ENCODE results near the gene RPL41. TPM values are rescaled to one million over a fixed set of nuclear protein-coding genes. Genes with fewer than 3 reads are reported as not detected.

RPL41 gene
- total and polyA plus RNA-seq, 9 of the 15 experiments (the other 6 are each of a cell fraction or from before 2014, with no cell fraction given): 3,403 to 11,276 (median 5,604) TPM

DNA sequence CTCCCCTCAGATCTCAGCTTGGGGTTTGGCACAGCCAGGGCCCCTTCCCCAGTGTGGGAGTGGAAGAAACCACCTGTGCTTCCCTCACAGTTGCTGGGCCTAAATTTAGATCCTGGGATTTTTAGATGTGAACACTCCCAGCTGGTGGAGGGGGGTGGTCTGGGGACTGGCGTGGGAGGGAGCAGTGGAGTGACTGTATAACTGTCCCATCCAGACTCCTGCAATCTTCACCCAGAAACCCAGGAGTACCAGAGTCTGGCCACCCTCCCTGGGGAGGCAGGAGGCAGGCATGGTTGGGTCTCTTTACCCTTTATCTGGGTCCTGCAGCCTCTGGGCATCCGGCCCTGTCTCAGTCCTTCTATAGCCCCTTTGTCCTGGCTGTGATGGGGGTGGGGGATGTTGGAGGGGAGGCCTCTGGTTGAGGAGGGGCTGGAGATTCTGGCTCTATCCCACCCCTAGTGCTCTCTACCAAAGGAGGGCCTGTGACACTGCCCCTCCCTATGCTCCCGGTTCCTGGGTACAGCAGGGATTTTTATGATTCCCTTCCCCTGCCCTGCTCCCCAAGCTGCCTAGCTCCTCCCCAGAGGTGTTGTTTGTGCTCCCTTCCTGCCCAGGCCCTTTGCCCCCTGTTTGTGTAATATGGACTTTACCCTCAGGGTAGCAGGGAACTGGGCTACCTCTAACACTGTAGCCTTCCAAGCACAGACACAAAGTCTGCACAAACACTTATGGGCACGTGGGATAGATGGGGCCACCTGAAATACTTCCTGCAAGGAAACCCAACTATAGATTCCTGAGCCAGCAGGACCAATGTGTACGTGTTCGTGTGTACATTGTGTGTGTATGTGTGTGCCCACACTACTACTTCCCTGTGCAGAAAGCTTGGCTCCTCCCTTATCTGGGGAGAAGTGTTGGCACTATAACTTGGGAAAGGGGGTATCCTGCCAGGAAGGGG is 34.8 kb upstream of the RPL41 start:
- in situ Hi-C loops (cut with MboI): no loop called here
- no peak for FAIRE-seq

More for the DNA sequence above, 34.8 kb upstream of the RPL41 start:
- no TSS peak for BruUV-seq (replicated peaks)
- CTCF ChIA-PET (ENCODE audit: low intra/inter-chr PET ratio): no interaction called here
- H3K9ac ChIP-seq (ENCODE audit: insufficient read depth in 1 of 2, low read depth in 2 of 2, low read length in 2 of 2): peak overlapping the region in 1 of 2 experiments; percentile 90; a peak in 1 of 4 replicates
- TF ChIP-seq ARID4B (CRISPR knock-in tag; IDR thresholded peaks at IDR 0.05) (no peak), MAX (CRISPR knock-in tag; IDR thresholded peaks at IDR 0.05) (0 out of 2 replicates have a peak, but pooled peaks have one; percentile 10), CBX2 (IDR thresholded peaks at IDR 0.05; ENCODE audit: insufficient read depth, low read length, poor library complexity, severe bottlenecking) (no peak), POLR2AphosphoS2 (IDR thresholded peaks at IDR 0.05; ENCODE audit: low read length) (no peak), COPS2 (conservative IDR thresholded peaks at IDR 0.05) (no peak), TBL1XR1 (IDR thresholded peaks at IDR 0.05; ENCODE audit: low read length in 2 of 2) (no peak), TRIM24 (IDR thresholded peaks at IDR 0.05) (no peak), MBD1 (CRISPR knock-in tag; IDR thresholded peaks at IDR 0.05) (no peak), KDM1A (IDR thresholded peaks at IDR 0.05) (no peak), FUS (optimal IDR thresholded peaks at IDR 0.05; ENCODE audit: low read depth, low read length) (no peak), ZNF263 (CRISPR knock-in tag; IDR thresholded peaks at IDR 0.05; ENCODE audit: borderline replicate concordance) (0 out of 2 replicates have a peak, but pooled peaks have one; percentile 47)
- no peaks in the 10 kb centered on the region for H3K9me3 ChIP-seq (replicated peaks; ENCODE audit: control insufficient read depth, insufficient read depth, low read depth, low read length)
- H3K9me1 ChIP-seq (ENCODE audit: control insufficient read depth, insufficient read depth, low read length): no peaks in the 10 kb centered on the region
- intact Hi-C loops (cut with micrococcal nuclease): loop anchor here (2.0 kb wide), 1 partner anchor 23 kb away; the partner anchor contains the start of gene PA2G4
- no peaks in the 10 kb centered on the region; a peak in 1 of 5 replicates for H3K27me3 ChIP-seq (ENCODE audit: control insufficient read depth in 2 of 2, insufficient read depth in 2 of 2, low read length in 2 of 2)
- H3K4me2 ChIP-seq (ENCODE audit: insufficient read depth, low read length): peak overlapping the region; percentile 15; the same call in 1 of the 2 replicates
- POLR2A ChIA-PET: interaction anchor here (0.6 to 1.8 kb wide), 5 partner anchors 23 to 1215 kb away, joined by 3 to 10 read pairs (median 4); partner anchors contain the start of genes PA2G4 and ZC3H10
- peaks cover 38 to 45% of the 10 kb centered on the region in 2 experiments for H3K4me1 ChIP-seq (replicated peaks in 1 of 2; ENCODE audit: control insufficient read depth in 2 of 2, insufficient read depth in 2 of 2, low read length in 2 of 2)
- ATAC-seq (no peak), DNase-seq (ENCODE audit: extremely low read depth in 1 of 4, low spot score in 3 of 4) (peak in 1 of 4 experiments; percentile 2)
- H4K20me1 ChIP-seq (replicated peaks; ENCODE audit: control insufficient read depth, insufficient read depth, low read length): no peaks in the 10 kb centered on the region
- no peak overlapping the region for H3K4me3 ChIP-seq
- peak overlapping the region; percentile 28; the same call in 1 of the 2 replicates for H2AFZ ChIP-seq (ENCODE audit: low read depth, low read length)
- 0 out of 3 replicates have a peak overlapping the region, but pooled peaks have one; percentile 19 for H3K27ac ChIP-seq (ENCODE audit: extremely low read depth, low read depth, low read length)
- H3K79me2 ChIP-seq (ENCODE audit: control insufficient read depth, insufficient read depth, low read length): no peaks in the 10 kb centered on the region
- no peaks in the 10 kb centered on the region for H3K36me3 ChIP-seq (ENCODE audit: control insufficient read depth, insufficient read depth, low read length)
- WGBS (ENCODE audit: insufficient coverage, low coverage, missing lambda C conversion rate): 48% methylated on average over 6 of the region's 6 CpGs

Data from K562 (cell line).